ENCODE measurements around the gene HS1BP3. TPM values are rescaled to one million over a fixed set of nuclear protein-coding genes. Genes with fewer than 3 reads are reported as not detected.
A peak's percentile ranks its signal among the peaks of the same experiment; 100 is the strongest.

The HS1BP3 gene
- total RNA-seq, 1 donor from 2014 or later: 33.2 TPM

GRCh38 chr2:20626698-20627513 is 24.0 kb downstream of the HS1BP3 start:
- H3K27ac Mint-ChIP-seq (ENCODE audit: unreplicated experiment): no peak overlapping the region
- peaks cover 13% of the 10 kb centered on the region for H3K4me1 Mint-ChIP-seq (ENCODE audit: low read depth)
- H3K36me3 Mint-ChIP-seq (ENCODE audit: low read depth): peaks cover 3% of the 10 kb centered on the region
- H3K4me3 Mint-ChIP-seq (ENCODE audit: unreplicated experiment): no peak overlapping the region
- TF ChIP-seq CTCF (IDR thresholded peaks at IDR 0.05): no peak
- H3K27me3 Mint-ChIP-seq (ENCODE audit: low read depth): no peaks in the 10 kb centered on the region
- peak; percentile 82 for DNase-seq (ENCODE audit: low spot score)
- H3K9me3 Mint-ChIP-seq (ENCODE audit: low read depth): no peaks in the 10 kb centered on the region

- Mint-ChIP-seq H3K36me3 (ENCODE audit: low read depth) (peaks cover 3% of the 10 kb centered on the region), H3K27me3 (ENCODE audit: low read depth) (no peaks in the 10 kb centered on the region), H3K9me3 (ENCODE audit: low read depth) (no peaks in the 10 kb centered on the region), H3K4me3 (ENCODE audit: unreplicated experiment) (no peak overlapping the region), H3K27ac (ENCODE audit: unreplicated experiment) (no peak overlapping the region), H3K4me1 (ENCODE audit: low read depth) (peaks cover 13% of the 10 kb centered on the region)
- TF ChIP-seq CTCF (IDR thresholded peaks at IDR 0.05): no peak
- no peak for DNase-seq (ENCODE audit: low spot score)
Measured at GRCh38 chr2:20626392-20626697, 24.6 kb downstream of the HS1BP3 start.

- Mint-ChIP-seq H3K36me3 (ENCODE audit: low read depth) (peaks cover 4% of the 10 kb centered on the region), H3K9me3 (ENCODE audit: low read depth) (no peaks in the 10 kb centered on the region), H3K27ac (ENCODE audit: unreplicated experiment) (no peak overlapping the region), H3K4me1 (ENCODE audit: low read depth) (peaks cover 13% of the 10 kb centered on the region), H3K27me3 (ENCODE audit: low read depth) (no peaks in the 10 kb centered on the region), H3K4me3 (ENCODE audit: unreplicated experiment) (no peak overlapping the region)
- peak; percentile 77 for DNase-seq (ENCODE audit: low spot score)
- no peak for TF ChIP-seq CTCF (IDR thresholded peaks at IDR 0.05)
Measured at GRCh38 chr2:20625491-20626391, 25.2 kb downstream of the HS1BP3 start.

GRCh38 chr2:20624884-20625485 is 25.9 kb downstream of the HS1BP3 start:
- TF ChIP-seq CTCF (IDR thresholded peaks at IDR 0.05): no peak

More at GRCh38 chr2:20624884-20625485, 25.9 kb downstream of the HS1BP3 start:
- Mint-ChIP-seq H3K36me3 (ENCODE audit: low read depth) (peaks cover 4% of the 10 kb centered on the region), H3K4me3 (ENCODE audit: unreplicated experiment) (no peak overlapping the region), H3K27ac (ENCODE audit: unreplicated experiment) (no peak overlapping the region), H3K9me3 (ENCODE audit: low read depth) (no peaks in the 10 kb centered on the region), H3K27me3 (ENCODE audit: low read depth) (no peaks in the 10 kb centered on the region), H3K4me1 (ENCODE audit: low read depth) (peaks cover 13% of the 10 kb centered on the region)
- DNase-seq (ENCODE audit: low spot score): peak; percentile 79
